Activated T-helper 9 cell treated with anti-CD3 and anti-CD28 coated beads, Interleukin-2, amount 50 U/mL, for 16 hours (primary cell): ENCODE measurements around the gene MEGF11.

Experiments
- DNase-seq: peaks from one replicate; pipeline ENCODE4 v3.0.0-alpha.2; 2020; ENCODE audit warnings: low read depth

Gene MEGF11

GRCh38 chr15:65845826-65846519 lies 407.6 kb downstream of the MEGF11 start:
- DNase-seq = no peak
